HepG2 (cell line): ENCODE data around the gene SLC13A3. TPM values are rescaled to one million over a fixed set of nuclear protein-coding genes. Genes with fewer than 3 reads are reported as not detected.

ENCODE experiments used
- ATAC-seq: fragments of 200-7000 bp; cut with Tn5 transposase; 3 replicates; pipeline ENCODE4 v1.9.1; 2020; ENCODE audit warnings: mild to moderate bottlenecking, moderate library complexity
- BruUV-seq: library from RNA; stranded (reverse); fragments of 400-500 nt; replicated peaks from 2 replicates; lab custom pipeline; 2021; lab: Mats Ljungman, UMichigan
- CTCF ChIA-PET: fragments of 300-600 bp; formaldehyde crosslinking; extraction: SDS; loops from one replicate; lab custom pipeline; 2021; ENCODE audit warnings: low total read pairs, inconsistent platforms, low intra/inter-chr PET ratio; lab: Yijun Ruan, JAX
- POLR2A ChIA-PET: fragments of 350-600 bp; sonication (Branson Sonifier 250); formaldehyde crosslinking; loops from one replicate; lab custom pipeline; 2020; ENCODE audit warnings: antibody characterized with exemption, inconsistent platforms; lab: Yijun Ruan, JAX
- DNase-seq: peaks from one replicate; pipeline ENCODE4 v3.0.0-alpha.2; 2015; ENCODE audit warnings: low spot score
- FAIRE-seq: peaks from 3 replicates; lab custom pipeline; 2011; peaks lifted over from hg19 to GRCh38; lab: Jason Lieb, UNC
- H2AFZ ChIP-seq: one replicate; pipeline ENCODE4 v1.6.1; 2011; ENCODE audit warnings: low read length, inconsistent platforms
- H3K27ac ChIP-seq: fragments of 300-600 bp; 3 replicates; pipeline ENCODE4 v1.8.0; 2011; ENCODE audit warnings: mixed run types, mild to moderate bottlenecking, mixed read lengths, low read length, inconsistent platforms; ENCODE audit not compliant: insufficient read depth; ENCODE audit errors: extremely low read length
- H3K27me3 ChIP-seq, 2 experiments: fragments of 200-600 bp in 1 of 2; 2 replicates in 1 of 2; 3 replicates in 1 of 2; pipeline versions ENCODE4 v1.6.0 to v1.8.0; 2011; ENCODE audit warnings: low read length in 2 of 2, mild to moderate bottlenecking in 2 of 2, moderate library complexity in 2 of 2, inconsistent platforms in 1 of 2; ENCODE audit not compliant: insufficient read depth in 2 of 2, control insufficient read depth in 1 of 2
- H3K36me3 ChIP-seq, 2 experiments: fragments of 200-600 bp in 1 of 2; replicated peaks in 1 of 2; 2 replicates in 1 of 2; 3 replicates in 1 of 2; pipeline versions ENCODE4 v1.5.1 to v1.8.0; 2011; ENCODE audit warnings: low read length in 2 of 2, inconsistent platforms in 1 of 2; ENCODE audit not compliant: insufficient read depth in 2 of 2, control insufficient read depth in 1 of 2
- H3K4me1 ChIP-seq: 2 replicates; pipeline ENCODE4 v1.5.1; 2012; ENCODE audit warnings: low read length, inconsistent platforms; ENCODE audit not compliant: insufficient read depth
- H3K4me2 ChIP-seq: 2 replicates; pipeline ENCODE4 v1.6.0; 2011; ENCODE audit warnings: low read depth, low read length, inconsistent platforms
- H3K4me3 ChIP-seq, 3 experiments: fragments of 200-600 bp in 1 of 3; sonication (generic), shearing (Covaris generic) in 1 of 3; replicated peaks in 1 of 3; 2 replicates each; pipeline ENCODE4 v1.5.1; 2011 to 2016; ENCODE audit warnings: low read length in 3 of 3, inconsistent platforms in 2 of 3, low read depth in 2 of 3, mild to moderate bottlenecking in 2 of 3, control low read depth in 1 of 3, mixed read lengths in 1 of 3; ENCODE audit not compliant: insufficient read depth in 1 of 3
- H3K79me2 ChIP-seq: one replicate; pipeline ENCODE4 v1.6.1; 2011; ENCODE audit warnings: low read length, inconsistent platforms; ENCODE audit not compliant: insufficient read depth
- H3K9ac ChIP-seq: 2 replicates; pipeline ENCODE4 v1.6.0; 2011; ENCODE audit warnings: mild to moderate bottlenecking, low read depth, low read length, inconsistent platforms; ENCODE audit not compliant: insufficient read depth
- H3K9me3 ChIP-seq: 2 replicates; pipeline ENCODE4 v1.5.1; 2012; ENCODE audit warnings: mild to moderate bottlenecking, low read length
- H4K20me1 ChIP-seq: 2 replicates; pipeline ENCODE4 v1.6.0; 2011; ENCODE audit warnings: inconsistent platforms, mild to moderate bottlenecking, low read length, moderate library complexity; ENCODE audit not compliant: insufficient read depth
- CREB1 ChIP-seq, 2 experiments: fragments of 450-650 bp in 1 of 2; IDR thresholded peaks; 2 replicates each; pipeline ENCODE4 v1.6.1; 2016 to 2017; ENCODE audit warnings: control low read depth in 1 of 2, mild to moderate bottlenecking in 1 of 2, missing compliant biosample characterization in 1 of 2, missing genetic modification characterization in 1 of 2
- MXI1 ChIP-seq: IDR thresholded peaks from 3 replicates; pipeline ENCODE4 v1.6.1; 2012; ENCODE audit warnings: low read depth, low read length, inconsistent platforms, borderline replicate concordance
- NFKB2 ChIP-seq: sonication (generic); formaldehyde crosslinking; IDR thresholded peaks from 2 replicates; pipeline ENCODE4 v1.4.0; 2020; ENCODE audit warnings: missing genetic modification reagents, borderline replicate concordance
- NFYB ChIP-seq: sonication (generic); formaldehyde crosslinking; IDR thresholded peaks from 2 replicates; pipeline ENCODE4 v1.4.0; 2020; ENCODE audit warnings: missing genetic modification reagents
- NFYC ChIP-seq: IDR thresholded peaks from 2 replicates; pipeline ENCODE4 v1.6.1; 2016; ENCODE audit warnings: missing genetic modification reagents, missing compliant biosample characterization
- PRDM4 ChIP-seq: sonication (generic); formaldehyde crosslinking; IDR thresholded peaks from 2 replicates; pipeline ENCODE4 v1.9.0; 2021; ENCODE audit warnings: missing genetic modification reagents, borderline replicate concordance
- RAD51 ChIP-seq: fragments of 450-650 bp; IDR thresholded peaks from 2 replicates; pipeline ENCODE4 v1.6.1; 2016; ENCODE audit warnings: borderline replicate concordance
- ZNF20 ChIP-seq: sonication (generic); formaldehyde crosslinking; IDR thresholded peaks from 2 replicates; pipeline ENCODE4 v1.4.0; 2020; ENCODE audit warnings: mild to moderate bottlenecking, moderate library complexity, missing genetic modification reagents
- ZNF496 ChIP-seq: sonication (generic); formaldehyde crosslinking; IDR thresholded peaks from 2 replicates; pipeline ENCODE4 v1.8.1; 2023; ENCODE audit warnings: mild to moderate bottlenecking, moderate library complexity, missing genetic modification reagents; ENCODE audit not compliant: insufficient replicate concordance
- ZNF550 ChIP-seq: sonication (generic); formaldehyde crosslinking; IDR thresholded peaks from 2 replicates; pipeline ENCODE4 v1.4.0; 2020; ENCODE audit warnings: mild to moderate bottlenecking, missing genetic modification reagents, borderline replicate concordance
- ZNF572 ChIP-seq: sonication (generic); formaldehyde crosslinking; IDR thresholded peaks from 2 replicates; pipeline ENCODE4 v1.5.1; 2020; ENCODE audit warnings: mild to moderate bottlenecking, missing genetic modification reagents
- WGBS: methylation state at CpG from one replicate; pipeline ENCODE4 v1.1.6; 2017; ENCODE audit warnings: low lambda C conversion rate; 5-methylcytosine and 5-hydroxymethylcytosine counted together
- in situ Hi-C: cut with HindIII; loops from 2 replicates; pipeline ENCODE4 v1.10.0; 2017; ENCODE audit warnings: low pct_unique_long_range_greater_than_20kb; ENCODE audit not compliant: extremely low pct_ligation_motif_present
- intact Hi-C: fragments of 100-400 bp; cut with micrococcal nuclease; formaldehyde crosslinking; loops from one replicate; pipeline ENCODE4 v1.10.0; 2022; ENCODE audit not compliant: unreplicated experiment
- polyA plus RNA-seq, 8 experiments: library from polyadenylated mRNA; depleted of rRNA in 3 of 8; stranded (reverse) in 7 of 8; unstranded in 1 of 8; fragments of >200 nt; fragmentation: Illumina TruSeq in 4 of 8; extraction: Trizol in 4 of 8; gene quantifications; 2 replicates each; pipeline versions ENCODE4 v1.2.1 to v1.2.3, GENCODE V29; 2011 to 2016; ENCODE audit warnings: low read depth in 4 of 8, missing spikeins in 1 of 8, mixed read lengths in 1 of 8; ENCODE audit not compliant: insufficient read depth in 1 of 8
- total RNA-seq, 5 experiments: library from RNA; depleted of rRNA; stranded (reverse); fragments of >200 nt; fragmentation: Illumina TruSeq; extraction: Trizol; gene quantifications; 2 replicates each; pipeline ENCODE4 v1.2.3, GENCODE V29; 2016; ENCODE audit warnings: low read depth in 1 of 5
- TF ChIP-seq, protein P1 (sequence below), 2 experiments: sonication (generic) in 1 of 2; formaldehyde crosslinking in 1 of 2; IDR thresholded peaks; 2 replicates each; pipeline versions ENCODE4 v1.5.1 to v1.6.1; 2011 to 2020; ENCODE audit warnings: borderline replicate concordance in 1 of 2, low read depth in 1 of 2, low read length in 1 of 2, mild to moderate bottlenecking in 1 of 2, missing genetic modification reagents in 1 of 2, moderate library complexity in 1 of 2

SLC13A3 gene
- total and polyA plus RNA-seq, 2 of the 13 experiments (the other 11 are each of a cell fraction or from before 2014, with no cell fraction given) = 66.5 to 76.0 TPM

DNA sequence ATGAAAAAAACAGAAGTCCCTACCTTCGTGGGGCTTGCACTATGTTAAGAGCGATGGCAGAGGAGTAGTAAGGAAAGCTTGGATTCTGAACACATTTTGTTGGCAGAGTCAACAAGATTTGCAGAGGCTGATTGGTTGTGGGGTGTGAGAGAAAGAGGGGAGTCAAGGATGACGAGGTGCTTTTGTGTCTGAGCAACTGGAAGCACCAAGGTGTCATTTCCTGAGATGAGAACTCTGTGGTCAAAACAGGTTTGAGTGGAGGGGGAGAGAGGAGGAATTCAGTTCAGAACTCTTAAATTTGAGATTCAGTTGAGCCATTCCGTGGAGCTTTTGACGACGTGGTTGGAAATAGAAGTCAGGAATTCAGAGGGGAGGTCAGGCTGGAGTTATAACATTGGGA, 104.3 kb downstream of the SLC13A3 start:
- peaks cover 34% of the 10 kb centered on the region for H3K4me1 ChIP-seq
- ChIA-PET CTCF (no interaction called here), POLR2A (no interaction called here)
- 35% methylated on average over 6 of the region's 6 CpGs for WGBS
- peaks cover 5 to 21% of the 10 kb centered on the region in 2 experiments; a peak in 3 of 5 replicates for H3K27me3 ChIP-seq
- no peaks in the 10 kb centered on the region for H3K79me2 ChIP-seq
- no peak for ATAC-seq
- in situ Hi-C loops (no loop called here), intact Hi-C loops (no loop called here)
- no peak for FAIRE-seq
- H3K4me3 ChIP-seq = no peak overlapping the region
- no peak overlapping the region for H3K9ac ChIP-seq
- no peak overlapping the region for H3K4me2 ChIP-seq
- TF ChIP-seq NFKB2 (CRISPR knock-in tag) (no peak), ZNF572 (CRISPR knock-in tag) (no peak), ZNF20 (no peak), ZNF496 (CRISPR knock-in tag) (no peak), CREB1 (IDR thresholded peaks at IDR 0.05) (0 out of 2 replicates have a peak, but pooled peaks have one; percentile 16), CREB1 (CRISPR knock-in tag; IDR thresholded peaks at IDR 0.05) (no peak), MXI1 (no peak)
- H3K9me3 ChIP-seq = no peaks in the 10 kb centered on the region
- no peaks in the 10 kb centered on the region for H4K20me1 ChIP-seq
- H3K36me3 ChIP-seq = no peaks in the 10 kb centered on the region
- DNase-seq = no peak
- H2AFZ ChIP-seq = no peak overlapping the region
- BruUV-seq = no TSS peak
- H3K27ac ChIP-seq = no peak overlapping the region

DNA sequence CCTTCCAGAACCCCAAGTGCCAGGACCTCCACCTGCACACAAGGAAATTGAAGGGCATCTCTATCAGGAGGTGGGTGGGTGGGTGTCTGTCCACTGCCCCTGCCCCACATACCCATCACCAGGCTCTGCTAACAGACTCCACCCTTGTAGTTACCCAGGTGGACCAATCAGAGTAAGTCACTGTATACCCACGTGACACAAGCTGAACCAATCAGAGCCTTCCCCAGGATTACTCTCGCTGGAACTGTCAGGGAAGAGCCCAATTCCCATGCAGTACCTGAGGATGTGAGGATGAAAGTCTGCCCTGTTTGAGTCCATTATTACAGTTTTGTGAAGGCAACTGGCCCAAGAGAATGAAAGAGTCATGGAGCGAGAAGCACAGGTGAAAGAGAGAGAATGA, 105.0 kb downstream of the SLC13A3 start:
- H3K9me3 ChIP-seq = no peaks in the 10 kb centered on the region
- 23% methylated on average over 3 of the region's 3 CpGs for WGBS
- H3K9ac ChIP-seq = no peak overlapping the region
- FAIRE-seq (no peak), ATAC-seq (peak; percentile 32), DNase-seq (no peak)
- CTCF ChIA-PET = interaction anchor here (2.6 kb wide), 1 partner anchor 135 kb away, joined by 14 read pairs; no protein-coding TSS in a partner anchor
- H3K4me1 ChIP-seq = peaks cover 31% of the 10 kb centered on the region
- BruUV-seq = no TSS peak
- in situ Hi-C loops = no loop called here
- H3K79me2 ChIP-seq = no peaks in the 10 kb centered on the region
- POLR2A ChIA-PET = interaction anchor here (2.0 kb wide), 1 partner anchor 12 kb away, joined by 7 read pairs; no protein-coding TSS in a partner anchor
- H3K27me3 ChIP-seq = peaks cover 5 to 21% of the 10 kb centered on the region in 2 experiments; a peak in 3 of 5 replicates
- intact Hi-C loops = no loop called here
- H3K4me3 ChIP-seq = no peak overlapping the region
- no peak overlapping the region for H2AFZ ChIP-seq
- no peak overlapping the region for H3K27ac ChIP-seq
- no peaks in the 10 kb centered on the region for H4K20me1 ChIP-seq
- H3K36me3 ChIP-seq = no peaks in the 10 kb centered on the region
- peak; percentile 56; the same call in 1 of the 2 replicates for TF ChIP-seq RAD51
- peak; percentile 73 for TF ChIP-seq NFYC
- no peak for TF ChIP-seq ZNF550
- TF ChIP-seq, protein P1, sequence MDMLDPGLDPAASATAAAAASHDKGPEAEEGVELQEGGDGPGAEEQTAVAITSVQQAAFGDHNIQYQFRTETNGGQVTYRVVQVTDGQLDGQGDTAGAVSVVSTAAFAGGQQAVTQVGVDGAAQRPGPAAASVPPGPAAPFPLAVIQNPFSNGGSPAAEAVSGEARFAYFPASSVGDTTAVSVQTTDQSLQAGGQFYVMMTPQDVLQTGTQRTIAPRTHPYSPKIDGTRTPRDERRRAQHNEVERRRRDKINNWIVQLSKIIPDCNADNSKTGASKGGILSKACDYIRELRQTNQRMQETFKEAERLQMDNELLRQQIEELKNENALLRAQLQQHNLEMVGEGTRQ (IDR thresholded peaks at IDR 0.05; ENCODE audit: low read depth, low read length) = peak; percentile 81
- TF ChIP-seq, protein P1 (CRISPR knock-in tag; IDR thresholded peaks at IDR 0.05; ENCODE audit: borderline replicate concordance) = peak; percentile 59; the same call in 1 of the 2 replicates
- TF ChIP-seq PRDM4 (CRISPR knock-in tag) = no peak
- TF ChIP-seq NFYB (CRISPR knock-in tag) = peak; percentile 77
- H3K4me2 ChIP-seq = no peak overlapping the region
